Pons (tissue), 1 donor: ENCODE data around the gene L1CAM.
A peak's percentile ranks its signal among the peaks of the same experiment; 100 is the strongest.

Experiments
- DNase-seq: peaks from one replicate; pipeline ENCODE4 v3.0.0-alpha.2; 2016; ENCODE audit warnings: low spot score

The L1CAM gene

DNA sequence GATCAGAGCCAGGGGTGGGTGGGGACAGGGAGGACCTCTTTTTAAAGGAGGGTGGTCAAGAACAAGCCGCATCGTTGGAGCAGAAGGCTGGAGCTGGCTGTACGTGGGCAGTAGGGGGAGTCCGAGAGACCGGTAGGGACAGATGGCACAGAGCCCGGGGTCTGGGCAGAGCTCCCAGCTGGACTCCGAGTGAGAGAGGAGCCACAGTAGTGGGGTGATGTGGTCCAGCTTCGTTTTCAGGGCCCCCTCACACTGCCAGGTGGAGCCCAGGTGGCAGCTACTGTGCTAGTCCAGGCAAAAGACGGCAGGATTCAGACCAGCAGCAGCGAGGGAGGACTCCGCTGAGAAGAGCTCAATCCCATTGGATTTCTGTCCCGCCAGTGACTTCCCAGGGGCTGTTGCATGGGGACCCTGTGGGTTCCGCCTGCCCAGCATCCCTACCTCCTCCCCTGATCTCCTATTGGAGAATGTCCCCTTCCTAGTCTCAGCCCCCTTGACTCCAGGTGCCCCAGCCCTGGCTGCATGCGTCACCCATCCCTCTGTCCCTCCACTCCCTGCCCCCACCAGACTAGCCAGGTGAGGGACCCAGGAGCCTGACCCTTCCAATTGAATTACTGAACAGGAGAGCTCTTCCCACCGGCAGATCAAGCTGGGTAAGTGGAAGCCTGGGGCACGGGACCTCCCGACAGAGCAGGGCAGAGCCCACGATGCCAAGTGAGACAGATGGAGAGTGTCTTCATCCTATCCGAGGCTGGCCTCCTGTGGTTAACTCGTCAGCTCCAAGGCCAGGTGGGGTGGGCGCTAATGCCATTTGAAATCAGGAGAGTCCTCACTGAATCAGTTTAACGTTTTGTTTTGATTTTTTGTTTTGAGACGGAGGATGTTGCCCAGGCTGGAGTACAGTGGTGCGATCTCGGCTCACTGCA, 37.2 kb upstream of the L1CAM start:
- peak; percentile 44 for DNase-seq

DNA sequence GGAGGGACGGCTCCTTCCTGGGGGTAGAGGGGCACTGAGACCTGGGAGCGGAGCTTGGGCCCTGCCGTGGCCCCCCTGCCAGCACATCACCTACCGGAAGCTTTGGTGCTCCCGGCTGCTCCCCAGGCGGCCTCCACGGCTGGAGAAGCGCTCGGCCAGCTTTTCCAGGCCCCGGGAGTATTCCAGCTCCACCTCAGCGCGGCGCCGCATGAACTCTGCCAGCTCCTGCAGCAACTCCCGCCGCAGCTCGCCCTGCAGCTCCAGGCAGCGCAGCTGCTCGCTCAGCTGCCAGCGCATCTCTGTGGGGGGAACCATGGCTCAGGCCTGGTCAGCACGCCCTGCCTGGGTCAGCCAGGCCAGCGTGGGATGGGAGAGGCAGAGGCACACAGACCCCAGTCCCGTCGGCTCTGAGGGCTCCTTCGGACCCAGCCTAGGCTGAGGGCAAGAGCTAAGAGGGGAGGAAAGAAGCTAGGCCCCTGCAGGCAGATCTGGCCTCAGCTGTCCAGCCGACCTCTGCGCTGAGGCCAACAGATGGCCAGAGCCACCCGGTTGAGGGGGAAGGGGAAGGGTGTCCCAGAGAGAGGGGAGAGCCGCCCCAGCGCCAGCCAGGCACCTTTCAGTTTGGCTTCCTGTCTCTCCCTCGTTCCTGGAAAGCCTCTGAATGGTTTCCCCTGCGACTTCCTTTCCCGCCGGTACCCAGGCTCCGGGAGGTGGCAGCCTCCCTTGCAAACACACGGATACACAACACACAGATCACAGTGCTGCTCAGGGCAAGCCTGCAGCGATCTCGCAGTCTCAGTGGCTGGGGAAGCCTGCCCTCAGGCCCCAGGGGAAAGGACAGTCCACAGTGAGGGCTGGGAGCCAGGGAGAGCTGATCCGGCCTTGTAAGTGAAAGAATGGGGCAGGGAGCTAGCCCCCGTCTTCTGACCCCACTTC, 35.8 kb upstream of the L1CAM start:
- DNase-seq, result no peak

DNA sequence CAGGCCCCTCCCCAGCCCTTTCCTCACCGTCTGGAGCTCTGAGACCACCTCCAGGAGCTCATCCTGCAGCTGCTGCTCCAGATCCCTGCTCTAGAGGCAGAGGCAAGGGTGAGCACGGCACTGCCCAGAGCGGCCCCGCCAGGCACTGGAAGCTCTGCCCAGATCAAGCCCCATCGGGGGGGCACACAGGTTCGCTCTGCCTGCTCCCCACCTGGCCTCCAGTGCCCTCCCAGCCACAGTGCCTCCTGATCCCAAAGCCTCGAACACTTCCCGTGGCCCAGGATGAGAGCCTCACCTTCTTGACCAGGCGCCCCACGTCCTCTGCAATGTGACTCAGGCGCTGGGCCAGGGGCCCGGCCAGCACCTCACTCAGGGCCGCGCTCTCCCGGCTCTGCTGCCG, 35.1 kb upstream of the L1CAM start:
- no peak for DNase-seq

DNA sequence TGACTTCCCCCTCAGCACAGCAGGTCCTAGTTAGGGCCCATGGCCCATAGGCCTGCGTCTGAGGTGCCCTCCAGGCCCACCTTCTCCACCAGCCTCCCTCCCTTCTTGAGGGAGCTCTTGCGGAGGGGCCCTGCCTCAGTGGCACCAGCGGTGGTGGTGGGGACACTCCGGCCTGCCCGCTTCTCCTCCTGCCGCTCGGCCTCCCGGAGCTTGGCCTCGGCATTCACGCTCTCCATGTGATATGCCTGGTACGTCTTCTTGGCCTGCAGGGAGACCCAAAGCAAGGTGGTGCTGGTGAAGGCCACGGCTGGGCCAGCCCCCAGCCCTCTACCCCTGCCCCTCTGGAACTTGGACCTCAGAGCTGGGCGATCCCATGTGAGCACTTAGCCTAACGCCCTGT, 34.6 kb upstream of the L1CAM start:
- DNase-seq, result no peak

DNA sequence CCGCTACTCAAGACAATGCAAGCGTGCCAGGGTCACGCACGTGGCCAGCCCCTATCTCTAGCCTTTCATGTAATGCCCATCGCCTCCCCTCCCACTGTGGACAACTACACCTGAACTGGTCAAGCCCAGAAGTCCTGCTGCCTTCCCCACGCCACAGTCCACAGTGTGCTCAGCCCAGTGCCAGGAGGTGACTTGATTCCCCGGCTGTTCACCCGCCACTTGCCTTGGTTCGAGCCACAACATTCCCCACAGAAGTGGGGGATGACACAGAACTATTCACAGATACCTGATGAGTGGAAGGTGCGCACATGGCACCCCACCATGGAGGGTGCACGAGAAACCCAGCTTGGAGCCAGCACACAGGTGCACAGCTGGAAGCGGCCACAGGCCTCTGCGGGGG, 33.3 kb upstream of the L1CAM start:
- DNase-seq, result no peak

DNA sequence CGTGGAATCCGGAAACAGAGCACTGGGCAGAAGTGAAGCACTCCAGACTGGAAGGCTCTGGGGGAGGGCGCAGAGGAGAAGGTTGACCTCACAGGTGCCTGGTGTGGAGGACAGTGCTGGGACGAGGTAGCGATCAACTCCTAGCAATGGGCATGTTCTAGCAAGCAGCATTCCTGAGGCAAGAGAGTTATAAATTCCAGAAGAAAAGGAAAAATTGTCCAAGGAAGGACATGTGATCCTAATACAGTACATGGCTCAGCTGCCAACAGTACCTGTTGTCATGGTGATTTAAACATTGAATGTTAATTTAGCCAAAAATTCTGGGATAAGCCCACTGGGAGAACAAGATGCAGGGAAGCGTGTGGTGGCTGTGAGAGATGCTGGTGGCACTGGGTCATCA, 31.9 kb upstream of the L1CAM start:
- DNase-seq, result no peak

DNA sequence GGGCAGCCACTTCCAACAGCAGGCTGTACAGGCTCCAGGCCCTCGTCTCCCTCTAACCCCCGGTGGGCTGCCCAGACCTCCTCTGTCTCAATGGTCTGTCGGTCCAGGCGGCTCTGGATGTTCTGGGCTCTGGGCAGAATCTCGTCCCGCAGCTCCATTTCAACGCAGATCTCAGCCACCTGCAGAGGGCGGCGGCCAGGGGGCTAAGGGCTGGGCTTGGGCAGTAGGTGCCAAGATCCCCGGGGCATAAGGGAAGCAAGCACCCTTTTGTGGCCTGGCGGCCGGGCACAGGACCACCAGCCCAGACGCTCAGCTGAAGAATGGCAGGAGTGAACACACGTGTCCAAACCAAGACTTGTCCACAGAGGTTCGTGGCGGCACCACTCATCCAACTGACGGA, 27.7 kb upstream of the L1CAM start:
- no peak for DNase-seq

DNA sequence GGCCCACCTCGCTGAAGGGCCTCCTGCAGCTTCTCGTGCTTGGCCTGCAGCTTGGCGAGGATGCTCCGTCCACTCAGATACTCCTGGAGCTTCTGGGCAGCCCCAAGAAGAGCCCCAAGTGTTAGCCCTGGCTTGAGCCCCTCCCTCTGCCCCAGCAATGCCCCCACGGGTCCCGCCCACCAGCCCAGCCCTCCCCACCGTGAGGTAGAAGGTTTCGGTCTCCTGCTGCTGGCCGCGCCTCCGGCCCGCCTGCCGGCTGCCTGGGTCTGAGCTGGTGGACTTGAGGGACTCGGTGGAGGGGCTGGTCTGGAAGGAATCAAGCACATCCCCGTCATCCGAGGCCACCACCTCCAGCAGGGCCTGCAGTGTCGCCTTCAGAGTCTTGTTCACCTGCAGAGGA, 27.2 kb upstream of the L1CAM start:
- DNase-seq, result no peak

DNA sequence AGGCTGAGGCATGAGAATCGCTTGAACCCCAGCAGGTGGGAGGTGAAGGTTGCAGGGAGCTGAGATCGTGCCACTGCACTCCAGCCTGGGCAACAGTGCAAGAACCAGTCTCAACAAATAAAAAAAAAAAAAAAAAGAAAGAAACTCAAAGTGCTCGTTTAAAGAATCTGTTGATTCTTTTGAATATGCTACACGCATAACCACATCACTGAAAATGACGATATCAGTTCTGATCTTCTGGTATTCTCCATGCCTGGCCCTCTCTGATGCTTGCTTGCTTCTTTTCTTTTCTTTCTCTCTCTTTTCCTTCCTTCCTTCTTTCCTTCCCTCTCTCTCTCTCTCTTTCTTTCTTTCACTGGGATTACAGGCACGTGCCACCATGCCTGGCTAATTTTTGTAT, 25.8 kb upstream of the L1CAM start:
- DNase-seq, result no peak

DNA sequence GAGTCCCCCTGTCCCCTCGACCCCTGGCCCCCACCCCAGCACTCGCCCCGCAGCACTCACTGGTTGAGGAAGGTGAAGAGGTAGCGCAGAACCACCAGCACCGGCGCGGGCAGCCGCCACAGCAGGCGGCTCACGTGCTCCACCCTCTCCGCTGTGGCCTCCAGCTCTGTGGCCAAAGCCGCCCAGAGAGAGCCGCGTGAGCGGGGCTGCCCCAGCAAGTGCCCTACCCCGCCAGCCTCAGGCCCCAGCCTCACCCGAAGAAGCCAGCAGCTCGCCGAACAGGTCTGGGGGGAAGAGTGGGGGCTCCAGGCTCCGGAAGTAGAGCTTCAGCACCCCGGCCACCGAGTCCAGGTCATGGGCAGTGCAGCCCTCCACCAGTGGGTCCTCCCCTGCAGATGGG, 24.5 kb upstream of the L1CAM start:
- no peak for DNase-seq

DNA sequence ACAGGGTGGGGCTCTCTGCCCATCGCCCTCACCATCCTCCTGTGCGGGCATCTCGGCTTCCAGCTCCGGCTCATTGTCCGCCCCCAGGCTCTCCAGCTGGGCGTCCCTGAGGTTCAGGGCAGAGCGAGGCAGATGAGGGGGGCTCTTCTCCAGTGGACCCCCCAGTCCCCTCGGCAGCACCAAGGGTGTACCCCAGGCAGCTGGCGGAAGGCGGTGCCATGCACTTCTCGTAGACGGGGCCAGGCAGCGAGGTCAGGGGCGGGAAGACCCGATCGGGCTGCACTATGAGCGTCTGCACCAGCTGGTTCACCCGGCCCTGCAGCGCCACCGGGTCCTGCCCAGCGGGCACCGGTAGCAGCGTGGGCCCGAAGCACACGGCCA, 24.0 kb upstream of the L1CAM start:
- DNase-seq, result no peak

DNA sequence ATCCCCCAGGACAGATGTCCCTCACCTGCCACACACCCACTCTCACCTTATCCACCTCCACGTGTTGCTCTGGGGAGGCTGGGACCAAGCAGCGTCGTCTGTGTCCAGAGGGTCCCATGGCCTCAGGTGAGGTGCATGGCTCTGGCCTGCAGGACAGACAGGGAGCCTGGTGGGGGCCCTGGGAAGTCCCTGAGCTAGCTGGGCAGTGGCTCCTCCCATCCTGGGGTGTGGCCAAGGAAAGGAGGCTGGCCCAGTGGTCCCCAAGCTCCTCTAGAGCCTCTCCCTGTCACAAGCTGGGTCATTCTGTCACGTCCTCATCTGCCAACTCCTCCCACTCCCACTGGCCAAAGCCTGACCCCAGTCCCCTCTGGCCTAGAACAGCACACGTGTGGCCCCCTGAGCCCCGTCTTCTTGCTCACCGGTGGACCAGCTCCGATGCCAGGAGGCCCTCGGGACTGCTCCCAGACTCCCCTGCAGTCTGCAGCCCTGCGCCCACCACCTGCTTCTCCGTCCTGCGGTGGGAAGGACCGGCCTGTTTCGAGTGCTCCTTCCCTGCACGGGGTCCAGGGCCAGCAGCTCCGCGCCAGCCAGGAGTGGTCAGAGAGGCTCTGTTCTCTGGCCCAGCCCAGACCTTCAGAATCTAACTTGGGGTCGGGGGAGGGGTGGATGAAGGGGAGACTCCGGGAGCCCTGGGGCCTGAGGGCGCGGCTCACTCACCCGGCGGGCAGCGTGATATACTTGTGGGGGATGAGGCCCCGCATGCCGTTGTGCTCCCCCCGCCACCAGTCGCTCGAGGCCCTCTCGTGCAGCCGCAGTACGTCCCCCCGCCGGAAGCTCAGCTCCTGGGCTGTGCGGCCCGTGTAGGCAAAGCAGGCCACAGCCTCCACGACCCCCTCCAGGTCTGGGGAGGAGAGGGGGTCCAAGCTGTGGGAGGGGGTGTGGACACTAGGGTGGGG, 23.3 kb upstream of the L1CAM start:
- DNase-seq, result no peak

DNA sequence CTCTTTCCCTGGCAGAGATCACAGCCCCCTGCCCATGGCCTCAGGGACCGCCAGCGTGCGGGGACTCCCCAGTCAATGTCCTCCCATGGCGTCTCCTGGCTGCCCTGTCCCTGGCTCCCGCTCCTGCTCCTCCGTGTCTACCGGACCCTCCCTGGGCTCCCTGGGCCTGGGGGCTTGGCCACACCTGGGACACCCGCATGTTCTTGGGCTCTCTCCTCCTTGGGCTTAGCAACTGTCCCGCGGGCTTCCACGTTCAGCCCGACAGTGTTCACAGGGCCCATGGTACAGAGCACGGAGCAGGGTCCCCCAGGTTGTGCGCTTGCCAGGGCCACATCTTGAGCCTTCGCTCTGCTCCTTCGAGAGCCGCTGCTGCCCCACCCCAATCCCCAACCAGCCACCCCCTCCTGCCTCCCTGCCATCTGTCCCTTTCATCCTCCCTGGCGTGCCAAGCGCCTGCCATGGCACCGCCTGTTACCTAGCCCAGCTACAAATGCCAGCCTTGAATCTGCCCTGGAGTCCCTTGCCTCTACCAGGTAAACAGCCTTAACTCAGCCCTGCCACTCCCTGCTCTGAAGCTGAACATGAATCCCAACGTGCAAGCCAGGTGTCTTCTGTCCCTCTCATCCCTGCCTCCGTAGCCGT, 22.4 kb upstream of the L1CAM start:
- DNase-seq, result no peak

DNA sequence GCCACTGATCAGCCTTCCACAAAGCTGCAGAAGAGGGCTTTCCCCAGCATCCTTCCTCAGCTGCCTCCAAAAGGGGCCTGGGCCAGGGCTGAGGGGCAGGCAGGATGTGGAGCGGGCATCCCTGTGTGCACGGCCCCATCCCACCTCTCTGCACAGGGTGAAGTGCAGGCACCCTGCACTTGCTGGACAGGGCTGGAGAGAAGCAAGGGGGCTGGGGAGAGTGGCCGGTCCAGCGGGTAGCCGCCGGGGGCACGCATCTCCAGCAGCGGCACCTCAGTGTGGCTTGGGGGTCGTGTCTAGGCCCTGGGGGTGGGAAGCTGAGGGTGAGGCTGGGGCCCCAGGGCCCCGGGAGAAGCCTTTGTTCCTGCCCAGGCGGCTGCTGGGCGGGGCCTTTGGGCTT, 21.5 kb upstream of the L1CAM start:
- DNase-seq, result no peak

DNA sequence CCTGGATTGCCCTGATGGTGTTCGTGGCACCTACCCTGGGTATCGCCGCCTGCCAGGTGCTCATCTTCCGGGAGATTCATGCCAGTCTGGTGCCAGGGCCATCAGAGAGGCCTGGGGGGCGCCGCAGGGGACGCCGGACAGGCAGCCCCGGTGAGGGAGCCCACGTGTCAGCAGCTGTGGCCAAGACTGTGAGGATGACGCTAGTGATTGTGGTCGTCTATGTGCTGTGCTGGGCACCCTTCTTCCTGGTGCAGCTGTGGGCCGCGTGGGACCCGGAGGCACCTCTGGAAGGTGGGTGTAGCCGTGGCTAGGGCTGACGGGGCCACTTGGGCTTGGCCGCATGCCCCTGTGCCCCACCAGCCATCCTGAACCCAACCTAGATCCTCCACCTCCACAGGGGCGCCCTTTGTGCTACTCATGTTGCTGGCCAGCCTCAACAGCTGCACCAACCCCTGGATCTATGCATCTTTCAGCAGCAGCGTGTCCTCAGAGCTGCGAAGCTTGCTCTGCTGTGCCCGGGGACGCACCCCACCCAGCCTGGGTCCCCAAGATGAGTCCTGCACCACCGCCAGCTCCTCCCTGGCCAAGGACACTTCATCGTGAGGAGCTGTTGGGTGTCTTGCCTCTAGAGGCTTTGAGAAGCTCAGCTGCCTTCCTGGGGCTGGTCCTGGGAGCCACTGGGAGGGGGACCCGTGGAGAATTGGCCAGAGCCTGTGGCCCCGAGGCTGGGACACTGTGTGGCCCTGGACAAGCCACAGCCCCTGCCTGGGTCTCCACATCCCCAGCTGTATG, 20.3 kb upstream of the L1CAM start:
- DNase-seq, result no peak

DNA sequence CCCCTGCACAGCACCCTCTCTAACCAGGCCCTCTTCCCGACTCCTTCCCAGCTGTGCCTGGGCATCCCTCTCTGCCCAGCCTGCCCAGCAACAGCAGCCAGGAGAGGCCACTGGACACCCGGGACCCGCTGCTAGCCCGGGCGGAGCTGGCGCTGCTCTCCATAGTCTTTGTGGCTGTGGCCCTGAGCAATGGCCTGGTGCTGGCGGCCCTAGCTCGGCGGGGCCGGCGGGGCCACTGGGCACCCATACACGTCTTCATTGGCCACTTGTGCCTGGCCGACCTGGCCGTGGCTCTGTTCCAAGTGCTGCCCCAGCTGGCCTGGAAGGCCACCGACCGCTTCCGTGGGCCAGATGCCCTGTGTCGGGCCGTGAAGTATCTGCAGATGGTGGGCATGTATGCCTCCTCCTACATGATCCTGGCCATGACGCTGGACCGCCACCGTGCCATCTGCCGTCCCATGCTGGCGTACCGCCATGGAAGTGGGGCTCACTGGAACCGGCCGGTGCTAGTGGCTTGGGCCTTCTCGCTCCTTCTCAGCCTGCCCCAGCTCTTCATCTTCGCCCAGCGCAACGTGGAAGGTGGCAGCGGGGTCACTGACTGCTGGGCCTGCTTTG, 19.6 kb upstream of the L1CAM start:
- DNase-seq, result no peak

DNA sequence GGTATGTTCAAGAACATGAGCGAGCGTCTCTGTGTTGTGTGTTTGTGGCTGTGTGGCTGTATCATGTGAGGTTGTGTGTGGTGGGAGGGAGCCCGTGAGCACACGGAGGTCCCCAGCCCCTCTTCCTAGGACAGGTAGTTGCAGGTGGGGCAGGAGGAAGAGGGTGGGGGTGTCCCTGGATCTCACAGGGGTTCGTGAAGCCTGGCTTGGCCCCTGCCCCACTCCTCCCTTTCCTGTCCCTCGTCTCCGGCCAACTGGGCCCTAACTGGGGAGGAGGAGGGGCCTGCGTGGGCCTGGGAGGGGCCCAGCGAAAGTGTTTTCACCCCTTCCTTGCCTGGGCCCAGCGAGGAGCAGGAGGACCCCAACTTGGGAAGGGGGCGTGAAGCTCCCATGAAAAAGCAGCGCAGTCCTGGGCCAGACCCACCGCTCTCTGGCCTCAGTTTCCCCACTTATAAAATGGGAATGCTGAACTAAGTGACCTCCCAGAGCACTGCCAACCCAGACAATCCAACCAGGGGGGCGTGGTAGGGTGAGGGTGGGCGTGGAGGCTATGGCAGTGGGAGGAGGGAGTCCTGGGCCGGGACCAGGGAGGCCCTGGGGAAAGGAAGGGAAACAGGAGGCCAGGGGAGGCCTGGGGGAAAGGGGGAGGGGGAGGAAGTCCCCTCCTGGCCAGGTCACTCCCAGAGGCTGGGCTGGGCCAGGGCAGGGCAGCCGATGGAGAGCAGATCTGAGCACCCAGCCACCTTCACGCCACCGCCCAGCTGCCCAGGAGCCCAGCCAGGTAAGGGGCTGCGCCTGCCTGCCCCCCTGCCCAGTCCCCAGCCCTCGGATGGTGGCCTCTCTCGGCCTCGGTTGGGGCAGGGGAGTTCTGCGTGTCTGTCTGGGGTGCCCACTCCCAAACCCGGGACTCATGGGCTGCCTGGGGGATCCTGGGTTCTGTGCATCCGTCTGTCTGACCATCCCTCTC, 18.3 kb upstream of the L1CAM start, which contains the start of gene AVPR2:
Gene AVPR2 (plus strand): TSS at position 683 of the 967 bp plus-strand sequence. CDS start 473 bp downstream, outside the sequence.
- no peak for DNase-seq

DNA sequence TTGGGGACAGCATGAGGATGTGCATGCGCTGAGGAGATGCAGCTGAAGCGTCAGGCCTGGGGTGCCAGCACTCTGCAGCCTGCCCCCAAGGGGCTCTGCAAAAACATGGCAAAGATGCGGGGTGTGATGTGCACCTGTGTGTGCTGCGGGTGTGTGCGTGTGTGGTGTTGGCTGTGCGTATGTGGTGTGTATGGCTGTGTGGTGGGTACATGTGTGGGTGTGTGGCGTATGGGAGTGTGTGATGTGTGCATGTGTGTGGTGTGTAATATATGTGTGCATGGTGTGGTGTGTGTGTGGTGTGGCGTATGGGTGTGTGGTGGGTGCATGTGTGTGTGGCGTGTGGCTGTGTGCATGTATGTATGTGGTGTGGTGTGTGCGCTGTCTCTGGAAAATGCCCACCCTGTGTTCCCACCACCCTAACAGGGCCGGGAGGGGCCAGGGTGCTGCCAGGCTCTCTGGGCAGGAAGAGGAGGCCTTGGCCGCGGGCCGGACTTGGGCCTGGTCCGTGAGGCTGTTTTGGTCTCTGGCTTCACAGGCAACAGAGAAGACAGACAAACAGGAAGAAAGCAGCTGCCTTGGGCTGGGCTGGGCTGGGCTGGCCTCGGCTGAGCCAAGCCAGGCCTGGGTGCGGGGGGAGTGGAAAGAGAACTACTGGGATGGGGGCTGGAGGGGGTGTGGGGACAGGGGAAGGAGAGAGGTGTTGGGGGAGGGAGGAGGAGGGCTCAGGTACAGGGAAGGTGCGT, 17.4 kb upstream of the L1CAM start:
- no peak for DNase-seq
